GM23248 (cell line): ENCODE results near the gene KIR3DL1.

ENCODE experiments used
- EZH2 ChIP-seq: fragments of 200-600 bp; sonication (generic); IDR thresholded peaks from 2 replicates; pipeline ENCODE4 v1.6.1; 2018; ENCODE audit warnings: antibody characterized with exemption, mild to moderate bottlenecking; ENCODE audit not compliant: insufficient read depth, poor library complexity, severe bottlenecking
- EZH2phosphoT487 ChIP-seq: fragments of 200-600 bp; sonication (generic); IDR thresholded peaks from 2 replicates; pipeline ENCODE4 v1.6.1; 2018; ENCODE audit warnings: antibody characterized with exemption, moderate library complexity, mild to moderate bottlenecking, low read depth; ENCODE audit not compliant: insufficient read depth

DNA sequence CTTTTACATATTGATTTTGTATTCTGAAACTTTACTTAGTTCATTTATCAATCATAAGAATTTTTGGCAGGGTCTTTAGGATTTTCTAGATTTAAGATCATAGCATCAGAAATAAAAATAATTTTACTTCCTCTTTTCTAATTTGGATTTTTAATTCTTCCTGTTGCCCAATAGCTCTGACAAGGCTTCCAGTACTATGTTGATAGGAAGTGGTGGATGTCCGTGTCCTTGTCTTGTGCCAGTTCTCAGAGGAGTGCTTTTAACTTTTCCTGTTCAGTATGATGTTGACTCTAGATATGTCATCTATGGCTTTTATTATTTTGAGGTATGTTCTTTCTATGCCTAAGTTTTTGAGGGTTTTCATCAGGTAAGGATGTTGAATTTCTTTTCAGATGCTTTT, 20.5 kb upstream of the KIR3DL1 start:
- no peak for TF ChIP-seq EZH2
- no peak for TF ChIP-seq EZH2phosphoT487
